WTC11 (cell line): Measurements from ENCODE around the gene LGALSL. TPM values are rescaled to one million over a fixed set of nuclear protein-coding genes. Genes with fewer than 3 reads are reported as not detected.

Experiments used
- ATAC-seq: fragments of 200-7000 bp; cut with Tn5 transposase; 2 replicates; pipeline ENCODE4 v1.10.0; 2021; ENCODE audit warnings: mild to moderate bottlenecking, moderate library complexity
- CTCF ChIA-PET: fragments of 300-600 bp; sonication (Branson Sonifier 250); formaldehyde crosslinking; loops from one replicate; lab custom pipeline; 2021; ENCODE audit warnings: antibody characterized with exemption; lab: Charles Lee
- POLR2A ChIA-PET: fragments of 350-600 bp; sonication (Branson Sonifier 250); formaldehyde crosslinking; loops from one replicate; lab custom pipeline; 2021; ENCODE audit warnings: antibody characterized with exemption; lab: Charles Lee
- DNase-seq: peaks from one replicate; pipeline ENCODE4 v3.0.0; 2021; ENCODE audit warnings: low spot score
- H3K27ac Mint-ChIP-seq: 2 replicates; pipeline ENCODE4 v1.8.0; 2021; ENCODE audit warnings: mixed read lengths
- H3K27me3 Mint-ChIP-seq: 2 replicates; pipeline ENCODE4 v1.8.0; 2021; ENCODE audit warnings: low read depth, mild to moderate bottlenecking, moderate library complexity, mixed read lengths
- H3K36me3 Mint-ChIP-seq: 2 replicates; pipeline ENCODE4 v1.8.0; 2021; ENCODE audit warnings: mixed read lengths
- H3K4me1 Mint-ChIP-seq: 2 replicates; pipeline ENCODE4 v1.8.0; 2022; ENCODE audit warnings: mixed read lengths
- H3K4me3 Mint-ChIP-seq: 2 replicates; pipeline ENCODE4 v1.8.0; 2021; ENCODE audit warnings: mild to moderate bottlenecking, moderate library complexity, mixed read lengths
- H3K9me3 Mint-ChIP-seq: 2 replicates; pipeline ENCODE4 v1.8.0; 2021; ENCODE audit warnings: mixed read lengths
- AR ChIP-seq: fragments of 250-450 bp; sonication (Bioruptor Pico); IDR thresholded peaks from 2 replicates; pipeline ENCODE4 v1.9.0; 2021; ENCODE audit warnings: mild to moderate bottlenecking
- CBFB ChIP-seq: sonication (generic); formaldehyde crosslinking; IDR thresholded peaks from 2 replicates; pipeline ENCODE4 v1.8.1; 2022; ENCODE audit warnings: mild to moderate bottlenecking, low read depth, missing genetic modification reagents
- ELF4 ChIP-seq: sonication (generic); formaldehyde crosslinking; IDR thresholded peaks from 2 replicates; pipeline ENCODE4 v1.8.1; 2022; ENCODE audit warnings: low read depth, mild to moderate bottlenecking, moderate library complexity, missing genetic modification reagents
- FOXK1 ChIP-seq: sonication (generic); formaldehyde crosslinking; IDR thresholded peaks from 2 replicates; pipeline ENCODE4 v1.8.0; 2022; ENCODE audit warnings: mild to moderate bottlenecking, moderate library complexity, missing genetic modification reagents
- HMGXB4 ChIP-seq: sonication (generic); formaldehyde crosslinking; IDR thresholded peaks from 2 replicates; pipeline ENCODE4 v1.8.1; 2023; ENCODE audit warnings: mild to moderate bottlenecking, moderate library complexity, missing genetic modification reagents
- IRF2 ChIP-seq: sonication (generic); formaldehyde crosslinking; IDR thresholded peaks from 2 replicates; pipeline ENCODE4 v1.8.0; 2022; ENCODE audit warnings: low read depth, missing genetic modification reagents, borderline replicate concordance
- JAZF1 ChIP-seq: fragments of 250-450 bp; sonication (Bioruptor Pico); IDR thresholded peaks from 2 replicates; pipeline ENCODE4 v1.9.0; 2021; ENCODE audit warnings: moderate library complexity, mild to moderate bottlenecking, inconsistent platforms
- NFATC4 ChIP-seq: fragments of 250-450 bp; sonication (Bioruptor Pico); IDR thresholded peaks from 2 replicates; pipeline ENCODE4 v1.9.0; 2021; ENCODE audit warnings: mild to moderate bottlenecking
- NR2C2 ChIP-seq: sonication (generic); formaldehyde crosslinking; IDR thresholded peaks from 2 replicates; pipeline ENCODE4 v1.8.0; 2022; ENCODE audit warnings: mild to moderate bottlenecking, missing genetic modification reagents
- PRDM15 ChIP-seq: sonication (generic); formaldehyde crosslinking; IDR thresholded peaks from 2 replicates; pipeline ENCODE4 v1.8.0; 2022; ENCODE audit warnings: missing genetic modification reagents
- SMAD3 ChIP-seq: sonication (generic); formaldehyde crosslinking; IDR thresholded peaks from 2 replicates; pipeline ENCODE4 v1.8.0; 2022; ENCODE audit warnings: missing genetic modification reagents, mild to moderate bottlenecking, borderline replicate concordance
- STAT6 ChIP-seq: sonication (generic); formaldehyde crosslinking; conservative IDR thresholded peaks from 2 replicates; pipeline ENCODE4 v1.8.1; 2023; ENCODE audit warnings: mild to moderate bottlenecking, low read depth, missing genetic modification reagents, moderate library complexity
- TP53 ChIP-seq: sonication (generic); formaldehyde crosslinking; IDR thresholded peaks from 2 replicates; pipeline ENCODE4 v1.8.1; 2023; ENCODE audit warnings: mild to moderate bottlenecking, missing genetic modification reagents
- ZNF423 ChIP-seq: fragments of 250-450 bp; sonication (Bioruptor Pico); IDR thresholded peaks from 2 replicates; pipeline ENCODE4 v2.1.2; 2022; ENCODE audit warnings: mild to moderate bottlenecking, moderate library complexity
- ZNF425 ChIP-seq: fragments of 250-450 bp; sonication (Bioruptor Pico); conservative IDR thresholded peaks from 2 replicates; pipeline ENCODE4 v1.9.0; 2021; ENCODE audit warnings: mild to moderate bottlenecking
- total RNA-seq: library from RNA; stranded (reverse); gene quantifications from 3 replicates; pipeline ENCODE4 v1.2.3, GENCODE V29; 2021
- TF ChIP-seq, protein P1 (sequence below): sonication (generic); formaldehyde crosslinking; IDR thresholded peaks from 2 replicates; pipeline ENCODE4 v1.8.0; 2022; ENCODE audit warnings: mild to moderate bottlenecking, missing genetic modification reagents
- TF ChIP-seq, protein P2 (sequence below): sonication (generic); formaldehyde crosslinking; IDR thresholded peaks from 2 replicates; pipeline ENCODE4 v1.8.0; 2022; ENCODE audit warnings: mild to moderate bottlenecking, missing genetic modification reagents
- TF ChIP-seq, protein P3 (sequence below): sonication (generic); formaldehyde crosslinking; IDR thresholded peaks from 2 replicates; pipeline ENCODE4 v1.8.1; 2022; ENCODE audit warnings: low read depth, mild to moderate bottlenecking, moderate library complexity, missing genetic modification reagents, borderline replicate concordance

The LGALSL gene
- total RNA-seq, 1 experiment from 2014 or later = 21.0 TPM

- TF ChIP-seq PRDM15 (CRISPR knock-in tag) = no peak
- TF ChIP-seq CBFB = no peak
- no peak for TF ChIP-seq FOXK1 (CRISPR knock-in tag)
- no peak for TF ChIP-seq NFATC4 (CRISPR knock-in tag)
- TF ChIP-seq NR2C2 (CRISPR knock-in tag) = no peak
- no peak for TF ChIP-seq JAZF1 (CRISPR knock-in tag)
- TF ChIP-seq, protein P1, sequence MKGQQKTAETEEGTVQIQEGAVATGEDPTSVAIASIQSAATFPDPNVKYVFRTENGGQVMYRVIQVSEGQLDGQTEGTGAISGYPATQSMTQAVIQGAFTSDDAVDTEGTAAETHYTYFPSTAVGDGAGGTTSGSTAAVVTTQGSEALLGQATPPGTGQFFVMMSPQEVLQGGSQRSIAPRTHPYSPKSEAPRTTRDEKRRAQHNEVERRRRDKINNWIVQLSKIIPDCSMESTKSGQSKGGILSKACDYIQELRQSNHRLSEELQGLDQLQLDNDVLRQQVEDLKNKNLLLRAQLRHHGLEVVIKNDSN (CRISPR knock-in tag) = no peak
- TF ChIP-seq ZNF423 (CRISPR knock-in tag) = no peak
- no peak for TF ChIP-seq STAT6 (CRISPR knock-in tag)
- no peak for TF ChIP-seq HMGXB4 (CRISPR knock-in tag)
- TF ChIP-seq TP53 = no peak
- TF ChIP-seq, protein P2, sequence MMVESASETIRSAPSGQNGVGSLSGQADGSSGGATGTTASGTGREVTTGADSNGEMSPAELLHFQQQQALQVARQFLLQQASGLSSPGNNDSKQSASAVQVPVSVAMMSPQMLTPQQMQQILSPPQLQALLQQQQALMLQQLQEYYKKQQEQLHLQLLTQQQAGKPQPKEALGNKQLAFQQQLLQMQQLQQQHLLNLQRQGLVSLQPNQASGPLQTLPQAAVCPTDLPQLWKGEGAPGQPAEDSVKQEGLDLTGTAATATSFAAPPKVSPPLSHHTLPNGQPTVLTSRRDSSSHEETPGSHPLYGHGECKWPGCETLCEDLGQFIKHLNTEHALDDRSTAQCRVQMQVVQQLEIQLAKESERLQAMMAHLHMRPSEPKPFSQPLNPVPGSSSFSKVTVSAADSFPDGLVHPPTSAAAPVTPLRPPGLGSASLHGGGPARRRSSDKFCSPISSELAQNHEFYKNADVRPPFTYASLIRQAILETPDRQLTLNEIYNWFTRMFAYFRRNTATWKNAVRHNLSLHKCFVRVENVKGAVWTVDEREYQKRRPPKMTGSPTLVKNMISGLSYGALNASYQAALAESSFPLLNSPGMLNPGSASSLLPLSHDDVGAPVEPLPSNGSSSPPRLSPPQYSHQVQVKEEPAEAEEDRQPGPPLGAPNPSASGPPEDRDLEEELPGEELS (CRISPR knock-in tag) = no peak
These were observed 6.5 kb upstream of the LGALSL start (continued) for GRCh38 chr2:64447317-64448040.

- ATAC-seq (no peak), DNase-seq (no peak)
- ChIA-PET POLR2A (no interaction called here), CTCF (interaction anchor here (1.4 kb wide), 1 partner anchor 117 kb away, joined by 4 read pairs; no protein-coding TSS in a partner anchor)
- Mint-ChIP-seq H3K36me3 (no peaks in the 10 kb centered on the region), H3K27ac (no peak overlapping the region), H3K4me3 (no peak overlapping the region), H3K27me3 (no peaks in the 10 kb centered on the region), H3K4me1 (peaks cover 38% of the 10 kb centered on the region), H3K9me3 (no peaks in the 10 kb centered on the region)
- TF ChIP-seq, protein P3, sequence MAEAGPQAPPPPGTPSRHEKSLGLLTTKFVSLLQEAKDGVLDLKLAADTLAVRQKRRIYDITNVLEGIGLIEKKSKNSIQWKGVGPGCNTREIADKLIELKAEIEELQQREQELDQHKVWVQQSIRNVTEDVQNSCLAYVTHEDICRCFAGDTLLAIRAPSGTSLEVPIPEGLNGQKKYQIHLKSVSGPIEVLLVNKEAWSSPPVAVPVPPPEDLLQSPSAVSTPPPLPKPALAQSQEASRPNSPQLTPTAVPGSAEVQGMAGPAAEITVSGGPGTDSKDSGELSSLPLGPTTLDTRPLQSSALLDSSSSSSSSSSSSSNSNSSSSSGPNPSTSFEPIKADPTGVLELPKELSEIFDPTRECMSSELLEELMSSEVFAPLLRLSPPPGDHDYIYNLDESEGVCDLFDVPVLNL (CRISPR knock-in tag) = no peak
- no peak for TF ChIP-seq IRF2 (CRISPR knock-in tag)
- TF ChIP-seq ELF4 = no peak
- no peak for TF ChIP-seq SMAD3 (CRISPR knock-in tag)
- TF ChIP-seq AR (CRISPR knock-in tag) = no peak
- TF ChIP-seq ZNF425 (CRISPR knock-in tag) = no peak
These were observed 5.9 kb upstream of the LGALSL start for GRCh38 chr2:64448041-64448426.
